Activated CD4-positive, alpha-beta memory T cell treated with anti-CD3 and anti-CD28 coated beads, Interleukin-2, amount 10 ng/mL, durations not matched to agents 7 days and 5 days (primary cell): ENCODE data around the gene NR2E1. TPM values are rescaled to one million over a fixed set of nuclear protein-coding genes. Genes with fewer than 3 reads are reported as not detected.

ENCODE experiments used
- CTCF ChIA-PET: fragments of 350-600 bp; sonication (Branson Sonifier 250); formaldehyde crosslinking; loops from one replicate; lab custom pipeline; 2021; ENCODE audit warnings: antibody characterized with exemption, inconsistent platforms; lab: Charles Lee
- POLR2A ChIA-PET: fragments of 350-600 bp; sonication (Branson Sonifier 250); formaldehyde crosslinking; loops from one replicate; lab custom pipeline; 2021; ENCODE audit warnings: antibody characterized with exemption; lab: Charles Lee
- DNase-seq: peaks from one replicate; pipeline ENCODE4 v3.0.0-alpha.2; 2020
- H3K27ac Mint-ChIP-seq: one replicate; pipeline ENCODE4 v1.8.0; 2021; ENCODE audit warnings: mild to moderate bottlenecking, mixed read lengths
- H3K27me3 Mint-ChIP-seq: one replicate; pipeline ENCODE4 v1.8.0; 2021; ENCODE audit warnings: mixed read lengths
- H3K36me3 Mint-ChIP-seq: one replicate; pipeline ENCODE4 v1.8.0; 2021; ENCODE audit warnings: low read depth, mixed read lengths
- H3K4me1 Mint-ChIP-seq: one replicate; pipeline ENCODE4 v1.8.0; 2021; ENCODE audit warnings: mixed read lengths
- H3K4me3 Mint-ChIP-seq: one replicate; pipeline ENCODE4 v1.8.0; 2021; ENCODE audit warnings: mild to moderate bottlenecking, mixed read lengths
- H3K9me3 Mint-ChIP-seq: one replicate; pipeline ENCODE4 v1.8.0; 2021; ENCODE audit warnings: mixed read lengths
- total RNA-seq, 2 experiments: library from RNA; stranded (reverse); gene quantifications; one replicate each; pipeline ENCODE4 v1.2.3, GENCODE V29; 2021

The NR2E1 gene
- total RNA-seq, result not detected

- H3K27ac Mint-ChIP-seq, result peak within 1 kb of the TSS; percentile 44
- POLR2A ChIA-PET, result interaction anchor here (1.0 kb wide), 1 partner anchor 10 kb away, joined by 3 read pairs; no protein-coding TSS in a partner anchor
These were observed at the start of gene NR2E1 for GRCh38 chr6:108165714-108166663. NR2E1 (plus strand) TSS chr6:108166022; CDS start chr6:108166766, 744 bp downstream.

GRCh38 chr6:108116546-108117426 lies 49.0 kb upstream of the NR2E1 start:
- Mint-ChIP-seq H3K4me3 (peak overlapping the region; percentile 74), H3K27me3 (peaks cover 89% of the 10 kb centered on the region), H3K27ac (no peak overlapping the region), H3K9me3 (no peaks in the 10 kb centered on the region), H3K36me3 (peaks cover 6% of the 10 kb centered on the region), H3K4me1 (peaks cover 49% of the 10 kb centered on the region)
- CTCF ChIA-PET, result no interaction called here
- POLR2A ChIA-PET, result interaction anchor here (0.9 kb wide), 1 partner anchor 376 kb away, joined by 3 read pairs; no protein-coding TSS in a partner anchor
- no peak for DNase-seq

More at GRCh38 chr6:108165714-108166663, at the start of gene NR2E1:
- Mint-ChIP-seq H3K9me3 (no peaks in the 10 kb centered on the region), H3K4me3 (peak within 1 kb of the TSS; percentile 31), H3K27me3 (peaks cover 92% of the 10 kb centered on the region), H3K4me1 (peaks cover 34% of the 10 kb centered on the region), H3K36me3 (peaks cover 7% of the 10 kb centered on the region)
- DNase-seq, result no peak
- CTCF ChIA-PET, result interaction anchor here (1.2 kb wide), 1 partner anchor 326 kb away, joined by 3 read pairs; no protein-coding TSS in a partner anchor

DNA sequence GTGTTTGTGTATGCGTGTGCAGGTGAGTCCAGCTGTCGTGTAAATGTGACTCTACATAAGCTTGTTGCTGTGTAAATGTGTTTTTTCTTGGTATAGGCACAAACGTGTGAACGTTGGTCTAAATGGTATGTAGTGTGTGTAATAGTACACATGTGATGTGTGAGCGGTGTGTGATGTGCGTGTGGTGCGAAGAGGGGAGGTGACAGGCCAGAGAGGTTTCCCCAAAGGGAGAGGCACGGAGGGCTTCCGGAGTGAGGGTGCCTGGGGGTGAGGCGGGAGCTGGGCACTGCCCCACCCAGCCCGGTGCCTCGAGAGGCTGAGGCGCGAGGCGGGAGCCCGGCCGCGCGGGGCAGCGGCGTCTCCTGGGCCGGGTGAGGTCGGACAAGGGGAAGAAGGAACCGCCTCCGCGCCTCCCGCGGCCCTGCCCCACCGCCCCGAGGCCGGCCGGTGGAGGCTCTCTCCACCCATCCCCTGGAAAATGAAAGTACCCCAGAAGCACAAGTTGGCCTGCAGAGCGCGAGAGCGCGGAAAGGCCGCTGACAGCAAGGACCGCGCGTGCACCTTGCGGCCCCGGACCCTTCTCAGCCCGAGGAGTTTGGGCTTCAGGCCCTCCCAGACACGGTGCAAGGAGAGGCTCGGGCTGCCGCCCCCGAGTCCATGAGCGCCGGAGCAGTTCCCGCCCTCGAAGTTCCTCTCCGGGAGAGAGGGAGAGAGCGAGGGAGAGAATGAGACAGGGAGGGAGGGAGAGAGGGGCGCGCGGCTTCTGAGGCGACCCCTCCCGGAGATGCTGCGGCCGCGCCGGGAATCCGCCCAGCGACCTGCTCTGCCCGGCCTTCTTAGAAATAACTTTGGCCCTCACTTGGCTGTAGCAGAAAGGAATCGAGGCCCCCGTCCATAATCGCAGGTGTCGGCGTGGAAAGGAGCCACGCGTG lies 48.1 kb upstream of the NR2E1 start:
- Mint-ChIP-seq H3K4me1 (peaks cover 49% of the 10 kb centered on the region), H3K27me3 (peaks cover 89% of the 10 kb centered on the region), H3K36me3 (peaks cover 6% of the 10 kb centered on the region), H3K4me3 (peak overlapping the region; percentile 74), H3K27ac (no peak overlapping the region), H3K9me3 (no peaks in the 10 kb centered on the region)
- DNase-seq, result peak; percentile 31
- CTCF ChIA-PET, result no interaction called here
- POLR2A ChIA-PET, result interaction anchor here (0.9 kb wide), 1 partner anchor 375 kb away, joined by 3 read pairs; no protein-coding TSS in a partner anchor

DNA sequence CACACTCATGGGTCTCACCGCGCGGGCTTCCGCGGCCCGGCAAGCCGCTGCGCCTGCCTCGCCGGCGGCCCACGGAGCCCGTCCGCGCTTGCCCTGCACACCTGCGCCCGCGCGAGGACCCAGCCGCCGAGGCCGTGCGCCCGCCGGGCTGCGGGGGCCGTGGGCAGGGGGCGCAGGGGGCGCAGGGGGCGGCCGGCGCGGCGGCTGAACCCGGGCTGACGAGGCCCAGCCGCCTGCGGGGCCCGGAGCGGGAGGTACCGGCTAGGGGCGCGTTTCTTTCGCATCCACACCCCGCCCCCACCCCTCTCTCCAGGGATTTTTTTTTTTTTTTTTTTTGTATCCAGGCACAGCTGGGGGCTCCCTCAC lies 47.5 kb upstream of the NR2E1 start:
- peaks cover 89% of the 10 kb centered on the region for H3K27me3 Mint-ChIP-seq
- peak overlapping the region; percentile 78 for H3K4me3 Mint-ChIP-seq
- H3K36me3 Mint-ChIP-seq, result peaks cover 6% of the 10 kb centered on the region
- H3K27ac Mint-ChIP-seq, result no peak overlapping the region
- H3K4me1 Mint-ChIP-seq, result peaks cover 48% of the 10 kb centered on the region
- ChIA-PET CTCF (interaction anchor here (0.6 to 0.9 kb wide), 2 partner anchors 374 to 401 kb away, joined by 4 to 5 read pairs; no protein-coding TSS in a partner anchor), POLR2A (no interaction called here)
- no peak for DNase-seq
- H3K9me3 Mint-ChIP-seq, result no peaks in the 10 kb centered on the region

GRCh38 chr6:108118810-108119768 lies 46.7 kb upstream of the NR2E1 start:
- Mint-ChIP-seq H3K27me3 (peaks cover 89% of the 10 kb centered on the region), H3K9me3 (no peaks in the 10 kb centered on the region), H3K36me3 (peaks cover 6% of the 10 kb centered on the region), H3K4me1 (peaks cover 42% of the 10 kb centered on the region), H3K27ac (no peak overlapping the region), H3K4me3 (peak overlapping the region; percentile 78)
- POLR2A ChIA-PET, result no interaction called here
- CTCF ChIA-PET, result interaction anchor here (0.6 to 0.9 kb wide), 2 partner anchors 373 to 400 kb away, joined by 4 to 5 read pairs; no protein-coding TSS in a partner anchor
- DNase-seq, result no peak

DNA sequence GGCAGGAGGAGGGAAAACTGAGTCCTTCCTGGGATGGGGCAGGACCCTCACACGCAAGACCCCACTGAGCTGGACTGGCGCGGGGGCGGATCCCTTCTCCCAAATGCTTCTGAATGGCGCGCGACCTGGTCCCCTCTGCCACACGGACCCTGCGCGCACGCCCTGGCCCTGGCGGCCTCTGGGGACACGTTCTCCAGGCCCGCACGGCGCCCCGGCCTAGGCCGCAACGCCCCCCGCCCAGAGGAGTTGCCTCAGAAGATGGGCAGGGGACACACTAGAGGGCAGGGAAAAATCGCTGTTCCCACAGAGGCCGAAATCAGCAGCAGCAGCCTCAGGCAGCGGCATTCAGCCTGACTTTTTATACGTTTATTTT lies 46.1 kb upstream of the NR2E1 start:
- peaks cover 6% of the 10 kb centered on the region for H3K36me3 Mint-ChIP-seq
- no peaks in the 10 kb centered on the region for H3K9me3 Mint-ChIP-seq
- no peak overlapping the region for H3K4me3 Mint-ChIP-seq
- ChIA-PET POLR2A (no interaction called here), CTCF (no interaction called here)
- H3K27me3 Mint-ChIP-seq, result peaks cover 90% of the 10 kb centered on the region
- H3K27ac Mint-ChIP-seq, result no peak overlapping the region
- no peak for DNase-seq
- H3K4me1 Mint-ChIP-seq, result peaks cover 35% of the 10 kb centered on the region

GRCh38 chr6:108120311-108120710 lies 45.5 kb upstream of the NR2E1 start:
- Mint-ChIP-seq H3K27me3 (peaks cover 90% of the 10 kb centered on the region), H3K4me1 (peaks cover 30% of the 10 kb centered on the region), H3K27ac (no peak overlapping the region), H3K9me3 (no peaks in the 10 kb centered on the region), H3K36me3 (peaks cover 6% of the 10 kb centered on the region), H3K4me3 (no peak overlapping the region)
- CTCF ChIA-PET, result no interaction called here
- POLR2A ChIA-PET, result no interaction called here
- DNase-seq, result no peak

GRCh38 chr6:108121612-108122011 lies 44.2 kb upstream of the NR2E1 start:
- CTCF ChIA-PET, result no interaction called here
- Mint-ChIP-seq H3K4me3 (no peak overlapping the region), H3K9me3 (no peaks in the 10 kb centered on the region), H3K27me3 (peaks cover 86% of the 10 kb centered on the region), H3K36me3 (peaks cover 6% of the 10 kb centered on the region), H3K4me1 (peaks cover 19% of the 10 kb centered on the region), H3K27ac (no peak overlapping the region)
- no peak for DNase-seq
- POLR2A ChIA-PET, result interaction anchor here (0.6 kb wide), 1 partner anchor 583 kb away, joined by 3 read pairs; no protein-coding TSS in a partner anchor

DNA sequence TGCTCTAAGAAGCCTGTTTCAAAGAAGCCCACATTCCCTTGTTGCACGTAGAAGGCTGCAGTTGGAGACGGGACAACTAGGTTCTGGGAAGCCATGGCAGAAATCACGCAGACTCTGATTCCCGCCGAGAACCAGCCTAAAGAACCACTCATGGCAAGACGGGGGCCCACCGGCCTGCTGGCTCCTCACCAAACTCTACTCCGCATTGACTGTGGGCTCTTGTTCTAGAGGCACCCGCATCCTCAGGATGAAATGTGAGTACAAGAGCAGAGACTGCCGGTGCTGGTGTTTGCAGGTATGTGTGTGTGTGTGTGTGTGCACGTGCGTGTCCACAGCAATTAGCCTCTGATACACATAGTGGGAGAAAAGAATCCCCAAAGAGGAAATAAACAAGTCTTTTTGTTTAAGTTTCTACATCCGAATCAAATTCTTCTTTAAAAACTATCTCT lies 42.3 kb upstream of the NR2E1 start:
- no peak for DNase-seq
- ChIA-PET CTCF (interaction anchor here (1.2 kb wide), 1 partner anchor 40 kb away, joined by 3 read pairs; no protein-coding TSS in a partner anchor), POLR2A (no interaction called here)
- Mint-ChIP-seq H3K27me3 (peaks cover 85% of the 10 kb centered on the region), H3K9me3 (no peaks in the 10 kb centered on the region), H3K27ac (no peak overlapping the region), H3K36me3 (peaks cover 6% of the 10 kb centered on the region), H3K4me3 (no peak overlapping the region), H3K4me1 (peaks cover 11% of the 10 kb centered on the region)

DNA sequence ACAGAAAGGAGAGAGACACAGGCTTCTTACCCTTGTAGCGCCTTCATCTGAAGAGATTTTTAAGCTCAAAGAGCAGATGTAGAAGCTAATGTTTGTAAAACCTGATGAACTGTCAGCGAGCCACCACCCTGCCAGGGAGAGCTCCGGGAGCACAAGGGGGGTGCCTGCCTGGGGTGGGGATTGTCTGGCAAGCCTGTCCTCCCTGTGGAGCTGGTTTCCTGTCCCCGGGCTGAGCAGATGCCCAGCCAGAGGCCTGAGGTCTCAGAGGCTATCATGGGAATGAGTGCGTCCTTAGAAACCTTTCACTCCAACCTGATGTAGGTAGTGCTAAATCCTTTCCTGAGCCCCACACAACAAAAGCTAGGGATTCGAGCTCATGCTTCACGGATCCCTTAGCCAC lies 41.9 kb upstream of the NR2E1 start:
- no peak for DNase-seq
- Mint-ChIP-seq H3K4me3 (no peak overlapping the region), H3K27ac (no peak overlapping the region), H3K27me3 (peaks cover 85% of the 10 kb centered on the region), H3K4me1 (peaks cover 7% of the 10 kb centered on the region), H3K36me3 (peaks cover 4% of the 10 kb centered on the region), H3K9me3 (no peaks in the 10 kb centered on the region)
- ChIA-PET POLR2A (no interaction called here), CTCF (interaction anchor here (1.2 kb wide), 1 partner anchor 39 kb away, joined by 3 read pairs; no protein-coding TSS in a partner anchor)

DNA sequence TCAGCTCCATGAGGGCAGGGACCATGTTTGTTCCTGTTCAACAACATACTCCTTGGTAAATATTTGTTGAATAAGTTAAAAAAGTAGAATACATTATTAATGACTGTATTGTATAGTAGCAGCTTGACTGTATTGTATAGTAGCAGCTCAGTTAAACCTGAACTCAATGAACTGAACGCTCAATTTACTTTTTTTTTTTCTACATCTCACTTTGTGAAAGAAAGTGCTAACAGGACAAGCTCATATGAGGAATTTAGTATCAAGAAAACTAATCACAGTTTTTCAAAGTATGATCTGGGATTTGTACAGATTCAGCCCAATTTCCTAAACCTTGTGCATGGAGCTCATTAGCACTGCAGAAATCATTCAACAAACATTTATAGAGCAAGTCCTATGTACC lies 38.8 kb upstream of the NR2E1 start:
- no peaks in the 10 kb centered on the region for H3K36me3 Mint-ChIP-seq
- peaks cover 80% of the 10 kb centered on the region for H3K27me3 Mint-ChIP-seq
- no peaks in the 10 kb centered on the region for H3K4me1 Mint-ChIP-seq
- no peak overlapping the region for H3K4me3 Mint-ChIP-seq
- CTCF ChIA-PET, result interaction anchor here (0.7 kb wide), 1 partner anchor 12 kb away, joined by 3 read pairs; no protein-coding TSS in a partner anchor
- H3K27ac Mint-ChIP-seq, result no peak overlapping the region
- POLR2A ChIA-PET, result no interaction called here
- no peak for DNase-seq
- no peaks in the 10 kb centered on the region for H3K9me3 Mint-ChIP-seq
